Vagina (tissue), 2 donors: ENCODE measurements around the gene OSBPL10. TPM values are rescaled to one million over a fixed set of nuclear protein-coding genes. Genes with fewer than 3 reads are reported as not detected.
"Not testable (repeated sequence)": the region's sequence is repeated elsewhere in the genome, so short reads cannot be mapped to it uniquely, and the experiment has no call there.

Experiments
- DNase-seq, 2 donors: peaks; one replicate each; pipeline ENCODE4 v3.0.0-alpha.2; 2017; ENCODE audit errors: extremely low spot score in 2 of 2
- H3K27ac ChIP-seq: fragments of 200-600 bp; sonication (generic); one replicate; pipeline ENCODE4 v1.5.1; 2019
- H3K27me3 ChIP-seq: fragments of 200-600 bp; sonication (generic); one replicate; pipeline ENCODE4 v1.5.1; 2019
- H3K36me3 ChIP-seq, 2 donors: fragments of 200-600 bp; sonication (generic); one replicate each; pipeline ENCODE4 v1.5.1; 2017 to 2019
- H3K4me1 ChIP-seq: fragments of 200-600 bp; sonication (generic); one replicate; pipeline ENCODE4 v1.5.1; 2019
- H3K4me3 ChIP-seq, 2 donors: fragments of 200-600 bp; sonication (generic); 1 replicate in 1 of 2; 2 replicates in 1 of 2; pipeline ENCODE4 v1.5.1; 2016 to 2019
- H3K9me3 ChIP-seq: fragments of 200-600 bp; sonication (generic); one replicate; pipeline ENCODE4 v1.5.1; 2019
- CTCF ChIP-seq, 3 experiments: fragments of 450-650 bp in 2 of 3; fragments of 200-600 bp in 1 of 3; sonication (generic) in 1 of 3; IDR thresholded peaks; one replicate each; pipeline ENCODE4 v1.5.1; 2017 to 2019; ENCODE audit warnings: antibody characterized with exemption in 3 of 3, mild to moderate bottlenecking in 2 of 3, moderate library complexity in 2 of 3
- POLR2A ChIP-seq, 2 donors: fragments of 450-650 bp; IDR thresholded peaks; one replicate each; pipeline ENCODE4 v1.6.1; 2017; ENCODE audit warnings: antibody characterized with exemption in 2 of 2, mild to moderate bottlenecking in 2 of 2, moderate library complexity in 2 of 2
- POLR2AphosphoS5 ChIP-seq, 2 donors: sonication (generic); formaldehyde crosslinking; IDR thresholded peaks; one replicate each; pipeline ENCODE4 v1.9.0; 2017; ENCODE audit warnings: antibody characterized with exemption in 2 of 2, mild to moderate bottlenecking in 2 of 2, low read depth in 1 of 2; ENCODE audit not compliant: insufficient read depth in 1 of 2
- intact Hi-C: fragments of 100-400 bp; cut with DNase I; formaldehyde crosslinking; loops from one replicate; pipeline ENCODE4 v1.15.1; 2023
- total RNA-seq: library from RNA; depleted of rRNA; stranded (reverse); fragments of >200 nt; gene quantifications from one replicate; pipeline ENCODE4 v1.2.3, GENCODE V29; 2016

Gene OSBPL10
- total RNA-seq, 1 donor from 2014 or later = 33.9 TPM

GRCh38 chr3:32018757-32019564 lies 37.9 kb upstream of the OSBPL10 start:
- no peak overlapping the region for H3K4me3 ChIP-seq
- H3K9me3 ChIP-seq = no peaks in the 10 kb centered on the region
- TF ChIP-seq POLR2A (IDR thresholded peaks at IDR 0.05) = no peak
- TF ChIP-seq POLR2AphosphoS5 (IDR thresholded peaks at IDR 0.05; ENCODE audit: insufficient read depth in 1 of 2, low read depth in 1 of 2) = no peak
- TF ChIP-seq CTCF (IDR thresholded peaks at IDR 0.05) = peak; percentile 53 to 82 (median 73)
- no peak overlapping the region for H3K27ac ChIP-seq
- intact Hi-C loops = loop anchor here (2.0 kb wide), 1 partner anchor 124 kb away; no protein-coding TSS in a partner anchor
- no peaks in the 10 kb centered on the region for H3K36me3 ChIP-seq
- no peaks in the 10 kb centered on the region for H3K27me3 ChIP-seq
- no peak for DNase-seq
- no peaks in the 10 kb centered on the region for H3K4me1 ChIP-seq

- no peak for TF ChIP-seq CTCF (IDR thresholded peaks at IDR 0.05)
- H3K27me3 ChIP-seq = no peaks in the 10 kb centered on the region
Measured at GRCh38 chr3:32017286-32017685, 36.2 kb upstream of the OSBPL10 start.

GRCh38 chr3:32015638-32016037 lies 34.6 kb upstream of the OSBPL10 start:
- H3K9me3 ChIP-seq, DNase-seq, H3K4me3 ChIP-seq, H3K27me3 ChIP-seq, H3K4me1 ChIP-seq, intact Hi-C loops, H3K27ac ChIP-seq, H3K36me3 ChIP-seq: not testable (repeated sequence)

More at GRCh38 chr3:32017286-32017685, 36.2 kb upstream of the OSBPL10 start:
- no peaks in the 10 kb centered on the region for H3K36me3 ChIP-seq
- no peaks in the 10 kb centered on the region for H3K9me3 ChIP-seq
- H3K27ac ChIP-seq = no peak overlapping the region
- H3K4me3 ChIP-seq = no peak overlapping the region
- DNase-seq = no peak
- intact Hi-C loops = no loop called here
- no peaks in the 10 kb centered on the region for H3K4me1 ChIP-seq

GRCh38 chr3:32010699-32011098 lies 29.6 kb upstream of the OSBPL10 start:
- H3K27me3 ChIP-seq, H3K4me1 ChIP-seq, intact Hi-C loops, H3K9me3 ChIP-seq, H3K27ac ChIP-seq, DNase-seq, H3K4me3 ChIP-seq, H3K36me3 ChIP-seq: not testable (repeated sequence)

- no peak overlapping the region for H3K4me3 ChIP-seq
- DNase-seq = no peak
- no peaks in the 10 kb centered on the region for H3K4me1 ChIP-seq
- no peak for TF ChIP-seq POLR2AphosphoS5 (IDR thresholded peaks at IDR 0.05; ENCODE audit: insufficient read depth in 1 of 2, low read depth in 1 of 2)
- H3K27me3 ChIP-seq = no peaks in the 10 kb centered on the region
- H3K9me3 ChIP-seq = no peaks in the 10 kb centered on the region
- no peaks in the 10 kb centered on the region for H3K36me3 ChIP-seq
- no peak overlapping the region for H3K27ac ChIP-seq
- intact Hi-C loops = no loop called here
Measured at GRCh38 chr3:32009957-32010356, 28.9 kb upstream of the OSBPL10 start.

- H3K9me3 ChIP-seq = no peaks in the 10 kb centered on the region
- H3K27ac ChIP-seq = no peak overlapping the region
- H3K4me3 ChIP-seq = no peak overlapping the region
- no peaks in the 10 kb centered on the region for H3K4me1 ChIP-seq
- intact Hi-C loops = no loop called here
- TF ChIP-seq POLR2AphosphoS5 (IDR thresholded peaks at IDR 0.05; ENCODE audit: insufficient read depth in 1 of 2, low read depth in 1 of 2) (no peak), CTCF (IDR thresholded peaks at IDR 0.05) (no peak), POLR2A (IDR thresholded peaks at IDR 0.05) (no peak)
- H3K27me3 ChIP-seq = no peaks in the 10 kb centered on the region
- no peaks in the 10 kb centered on the region for H3K36me3 ChIP-seq
- no peak for DNase-seq
Measured at GRCh38 chr3:32009101-32009500, 28.0 kb upstream of the OSBPL10 start.
